GM19372 (cell line): ENCODE data around the gene WDR37.
A peak's percentile ranks its signal among the peaks of the same experiment; 100 is the strongest.
"Not testable (repeated sequence)": the region's sequence is repeated elsewhere in the genome, so short reads cannot be mapped to it uniquely, and the experiment has no call there.

Experiments used
- ATAC-seq: cut with Tn5 transposase; IDR thresholded peaks from one replicate; pipeline ENCODE4 v1.9.1; 2021; ENCODE audit warnings: mild to moderate bottlenecking, low read depth, moderate library complexity; ENCODE audit not compliant: unreplicated experiment

Gene WDR37, protein sequence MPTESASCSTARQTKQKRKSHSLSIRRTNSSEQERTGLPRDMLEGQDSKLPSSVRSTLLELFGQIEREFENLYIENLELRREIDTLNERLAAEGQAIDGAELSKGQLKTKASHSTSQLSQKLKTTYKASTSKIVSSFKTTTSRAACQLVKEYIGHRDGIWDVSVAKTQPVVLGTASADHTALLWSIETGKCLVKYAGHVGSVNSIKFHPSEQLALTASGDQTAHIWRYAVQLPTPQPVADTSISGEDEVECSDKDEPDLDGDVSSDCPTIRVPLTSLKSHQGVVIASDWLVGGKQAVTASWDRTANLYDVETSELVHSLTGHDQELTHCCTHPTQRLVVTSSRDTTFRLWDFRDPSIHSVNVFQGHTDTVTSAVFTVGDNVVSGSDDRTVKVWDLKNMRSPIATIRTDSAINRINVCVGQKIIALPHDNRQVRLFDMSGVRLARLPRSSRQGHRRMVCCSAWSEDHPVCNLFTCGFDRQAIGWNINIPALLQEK

DNA sequence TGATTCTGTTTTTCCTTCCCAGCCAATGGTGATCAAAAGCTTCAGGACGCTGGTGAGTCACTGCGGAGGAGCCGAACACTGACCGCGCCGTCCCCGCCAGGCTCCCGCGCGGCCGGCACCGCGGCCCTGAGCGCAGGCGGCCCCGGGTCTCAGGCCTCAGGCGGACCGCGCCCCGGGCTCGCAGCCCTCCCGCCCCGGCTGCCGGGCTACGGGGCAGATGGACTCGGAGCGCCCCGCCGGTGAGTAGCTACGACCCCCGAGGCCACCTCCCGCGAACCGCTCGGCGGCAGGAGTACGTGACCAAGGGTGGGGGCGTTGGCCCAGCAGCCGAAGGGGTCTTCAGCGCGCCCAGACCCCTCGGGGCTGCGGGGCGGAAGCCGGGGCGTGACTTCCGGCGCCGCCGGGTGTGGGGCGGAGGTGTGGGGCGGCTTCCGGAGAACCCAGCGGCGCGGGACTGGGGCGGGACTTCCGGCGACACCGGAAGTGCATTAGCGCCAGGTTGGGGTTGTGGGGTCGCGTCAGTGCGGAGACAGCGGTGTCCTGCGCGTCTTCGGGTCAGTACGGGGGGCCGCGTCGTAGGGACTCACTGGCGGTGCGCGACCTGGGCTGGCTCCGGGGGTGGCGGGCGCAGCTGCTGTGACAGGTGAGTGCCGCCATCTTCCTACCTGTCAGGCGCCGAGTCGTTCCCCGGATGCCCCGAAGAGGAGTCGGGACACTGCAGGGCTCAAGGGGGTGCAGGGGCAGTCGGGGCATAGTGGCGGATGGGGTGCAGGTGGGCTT is at the start of gene WDR37:
Gene WDR37, plus strand, starts transcription at position 60 of the 780 bp plus-strand sequence. CDS start 15,771 bp downstream, outside the sequence.
- peak; percentile 91 for ATAC-seq

DNA sequence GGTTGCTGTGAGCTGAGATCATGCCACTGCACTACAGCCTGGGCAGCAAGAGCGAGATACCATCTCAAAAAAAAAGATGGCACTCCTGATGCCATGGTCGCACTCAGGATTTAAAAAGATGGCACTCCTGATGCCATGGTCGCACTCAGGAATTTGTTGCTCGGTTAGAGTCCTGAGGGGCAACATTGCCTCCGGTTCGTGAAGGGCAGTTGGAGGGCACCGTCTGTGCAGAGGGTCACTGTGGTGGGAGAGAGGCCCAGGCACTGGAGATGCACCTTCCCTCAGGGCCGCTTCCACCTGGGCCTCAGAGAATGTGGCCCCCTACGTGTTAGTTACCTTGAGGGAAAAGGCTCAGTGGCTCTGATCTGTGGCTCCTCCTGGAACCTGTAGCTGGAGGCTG is 49.6 kb upstream of the WDR37 start:
- ATAC-seq: no peak

GRCh38 chr10:1007583-1007982 is 48.6 kb upstream of the WDR37 start:
- no peak for ATAC-seq

- ATAC-seq: no peak
Observed at GRCh38 chr10:1009071-1009494, 47.1 kb upstream of the WDR37 start.

DNA sequence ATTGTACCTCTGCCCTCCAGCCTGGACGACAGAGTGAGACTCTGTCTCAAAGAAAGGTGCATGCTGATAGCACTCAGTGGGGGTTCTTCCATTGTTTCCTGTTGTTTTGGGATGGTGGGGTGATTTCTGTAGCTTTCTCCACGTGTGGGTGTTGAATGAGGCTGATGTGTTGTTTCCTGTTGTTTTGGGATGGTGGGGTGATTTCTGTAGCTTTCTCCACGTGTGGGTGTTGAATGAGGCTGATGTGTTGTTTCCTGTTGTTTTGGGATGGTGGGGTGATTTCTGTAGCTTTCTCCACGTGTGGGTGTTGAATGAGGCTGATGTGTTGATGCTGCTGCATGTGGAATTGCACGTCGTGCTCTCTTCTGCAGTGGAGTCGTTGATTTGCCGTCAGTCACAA is 46.2 kb upstream of the WDR37 start:
- not testable (repeated sequence) for ATAC-seq

DNA sequence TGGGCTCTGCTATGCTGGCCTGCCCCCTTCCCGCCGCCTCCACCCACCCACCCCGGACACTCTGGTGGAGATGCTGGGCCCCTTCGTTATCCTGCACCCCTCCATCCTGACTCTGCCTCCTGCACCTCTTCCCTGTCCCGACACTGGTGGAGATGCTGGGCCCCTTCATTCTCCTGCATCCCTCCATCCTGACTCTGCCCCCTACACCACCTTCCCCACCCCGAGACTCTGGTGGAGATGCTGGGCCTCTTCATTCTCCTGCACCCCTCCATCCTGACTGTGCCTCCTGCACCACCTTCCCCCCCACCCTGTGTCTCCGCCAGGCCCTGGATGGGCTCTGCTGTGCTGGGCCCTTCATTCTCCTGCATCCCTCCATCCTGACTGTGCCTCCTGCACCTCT is 45.5 kb upstream of the WDR37 start:
- no peak for ATAC-seq

GRCh38 chr10:1011696-1012095 is 44.5 kb upstream of the WDR37 start:
- no peak for ATAC-seq

DNA sequence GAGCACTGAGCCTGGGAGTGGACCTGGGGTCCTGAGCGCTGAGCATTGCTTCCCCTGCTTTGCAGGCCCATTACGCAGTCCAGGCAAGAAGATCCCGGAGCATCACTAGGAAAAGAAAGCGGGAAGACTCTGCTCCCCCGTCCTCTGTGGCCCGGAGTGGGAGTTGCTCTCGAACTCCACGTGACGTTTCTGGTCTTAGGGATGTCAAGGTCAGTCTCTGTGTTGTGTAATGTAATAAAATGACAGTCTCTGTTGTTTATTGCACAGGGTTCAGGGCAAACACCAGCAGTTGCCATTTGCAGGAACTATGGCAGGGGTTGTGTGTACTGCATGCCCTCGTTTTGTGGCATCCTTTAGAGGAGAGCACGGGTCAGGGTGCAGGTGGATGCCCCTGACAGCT is 40.5 kb upstream of the WDR37 start:
- ATAC-seq: no peak

- ATAC-seq: no peak
Observed at GRCh38 chr10:1019362-1019761, 36.8 kb upstream of the WDR37 start.

DNA sequence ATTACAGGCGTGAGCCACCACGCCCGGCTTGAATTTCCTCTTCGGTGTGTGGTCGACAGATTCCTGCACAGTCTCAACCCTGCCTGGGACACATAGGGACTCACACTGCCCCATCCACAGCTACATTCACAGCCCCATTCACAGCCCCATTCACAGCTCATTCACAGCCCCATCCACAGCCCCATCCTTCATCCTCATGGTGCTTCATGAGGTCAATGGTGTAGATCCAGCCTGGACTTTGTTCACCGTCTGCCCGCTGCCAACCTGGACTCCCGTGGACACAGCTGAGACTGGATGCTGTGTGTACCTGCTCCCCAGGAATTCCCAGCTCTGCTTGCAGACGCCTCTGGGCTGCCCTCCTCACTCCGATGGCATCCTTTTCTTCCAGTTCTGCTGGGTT is 35.7 kb upstream of the WDR37 start:
- ATAC-seq: no peak

GRCh38 chr10:1020958-1021357 is 35.2 kb upstream of the WDR37 start:
- no peak for ATAC-seq

- no peak for ATAC-seq
Observed at GRCh38 chr10:1022413-1022812, 33.8 kb upstream of the WDR37 start.

- ATAC-seq: no peak
Observed at GRCh38 chr10:1024103-1024502, 32.1 kb upstream of the WDR37 start.

GRCh38 chr10:1025683-1026082 is 30.5 kb upstream of the WDR37 start, which contains the start of gene IDI2:
IDI2 (minus strand) TSS chr10:1025859; CDS start chr10:1024723, 1,136 bp downstream.
- no peak for ATAC-seq

DNA sequence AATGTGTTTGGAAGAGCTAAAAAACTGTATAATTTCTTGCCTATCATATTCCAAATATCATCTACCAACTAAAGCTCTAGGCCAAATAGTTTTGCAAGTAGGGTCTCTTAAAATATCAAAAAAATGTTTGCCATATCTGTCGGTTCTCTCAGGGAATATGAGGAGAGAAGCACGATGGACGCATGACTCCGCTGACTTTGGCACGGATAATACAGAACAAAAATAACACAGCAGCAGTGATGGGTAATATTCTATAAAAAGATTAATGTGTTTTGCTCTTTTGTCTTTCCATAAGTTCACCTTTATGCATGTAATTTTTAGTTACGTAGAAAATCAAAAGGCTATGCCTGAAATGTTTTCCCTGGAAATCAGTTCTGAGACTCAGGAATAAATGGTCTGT is 29.6 kb upstream of the WDR37 start:
- ATAC-seq: no peak

DNA sequence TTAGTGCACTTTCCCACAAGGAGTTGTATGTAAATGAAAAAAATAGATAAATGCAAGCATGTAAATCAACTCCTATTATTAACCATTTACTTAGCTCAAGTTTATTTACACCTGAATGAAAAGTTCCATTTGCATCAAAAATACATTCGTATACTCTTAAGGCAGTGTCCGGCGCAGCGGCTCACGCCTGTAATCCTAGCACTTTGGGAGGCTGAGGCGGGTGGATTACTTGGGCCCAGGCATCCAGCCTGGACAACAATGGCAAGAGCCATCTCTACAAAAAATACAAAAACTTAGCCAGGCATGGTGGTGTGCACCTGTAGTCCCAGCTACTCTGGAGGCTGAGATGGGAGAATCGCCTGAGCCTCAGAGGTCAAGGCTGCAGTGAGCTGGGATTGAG is 26.3 kb upstream of the WDR37 start:
- ATAC-seq: no peak

GRCh38 chr10:1033601-1034000 is 22.6 kb upstream of the WDR37 start:
- no peak for ATAC-seq

DNA sequence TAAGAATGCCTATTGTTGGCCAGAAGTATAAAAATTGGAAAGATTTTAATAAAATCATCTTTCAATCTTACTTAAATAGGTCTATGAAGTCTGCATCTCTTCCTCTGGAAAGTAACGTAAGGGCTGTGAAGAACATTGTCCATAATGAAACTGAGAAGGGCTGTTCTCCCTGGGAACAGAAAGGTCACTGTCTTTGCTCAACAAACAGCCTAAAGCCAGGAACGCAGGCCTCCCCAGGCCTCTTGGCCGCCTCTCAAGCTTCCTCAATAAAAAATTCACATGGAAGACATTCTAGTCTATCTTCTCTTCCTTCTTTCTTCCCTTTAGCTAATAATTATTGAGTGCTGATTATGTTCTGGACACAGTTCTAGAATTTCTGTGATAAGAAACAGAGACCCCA is 21.4 kb upstream of the WDR37 start:
- ATAC-seq: no peak

- no peak for ATAC-seq
Observed at GRCh38 chr10:1035201-1035600, 21.0 kb upstream of the WDR37 start.

GRCh38 chr10:1036341-1036791 is 19.8 kb upstream of the WDR37 start:
- no peak for ATAC-seq

- ATAC-seq: no peak
Observed at GRCh38 chr10:1037098-1037497, 19.1 kb upstream of the WDR37 start.
